Cardiac muscle cell (in vitro differentiated cells and primary cell): ENCODE measurements around the gene CFAP46. TPM values are rescaled to one million over a fixed set of nuclear protein-coding genes. Genes with fewer than 3 reads are reported as not detected.

Experiments
- DNase-seq, 2 donors: peaks; one replicate each; pipeline versions ENCODE4 v3.0.0 to v3.0.0-alpha.2; 2010 to 2017; ENCODE audit warnings: low read depth in 1 of 2, low spot score in 1 of 2
- H3K27ac ChIP-seq: fragments of 200-600 bp; sonication (generic); 2 replicates; pipeline ENCODE4 v1.5.1; 2016
- H3K27me3 ChIP-seq: fragments of 200-600 bp; sonication (generic); 2 replicates; pipeline ENCODE4 v1.6.0; 2016; ENCODE audit warnings: control low read depth
- H3K36me3 ChIP-seq: fragments of 200-600 bp; sonication (generic); 2 replicates; pipeline ENCODE4 v1.5.1; 2016; ENCODE audit warnings: control low read depth
- H3K4me1 ChIP-seq: fragments of 200-600 bp; sonication (generic); 2 replicates; pipeline ENCODE4 v1.8.1; 2017; ENCODE audit warnings: low read depth, mild to moderate bottlenecking, mixed run types
- H3K4me3 ChIP-seq: fragments of 200-600 bp; sonication (generic); 2 replicates; pipeline ENCODE4 v1.5.1; 2016; ENCODE audit warnings: mild to moderate bottlenecking
- H3K9me3 ChIP-seq: fragments of 200-600 bp; sonication (generic); 2 replicates; pipeline ENCODE4 v1.5.1; 2017; ENCODE audit warnings: low read depth, mild to moderate bottlenecking, control low read depth
- polyA plus RNA-seq: library from polyadenylated mRNA; unstranded; fragments of >200 nt; fragmentation: Nextera tagmentation; extraction: Ambion mirVana; gene quantifications from 2 replicates; pipeline ENCODE4 v1.2.1, GENCODE V29; 2016
- total RNA-seq: library from RNA; depleted of rRNA; stranded (reverse); fragments of >200 nt; gene quantifications from 2 replicates; pipeline ENCODE4 v1.2.3, GENCODE V29; 2016
- TF ChIP-seq, protein P1 (sequence below): IDR thresholded peaks from 2 replicates; pipeline ENCODE4 v1.5.1; 2012; ENCODE audit warnings: low read depth, mild to moderate bottlenecking, low read length

Gene CFAP46
- total and polyA plus RNA-seq, 2 experiments from 2014 or later, result 2.8 to 4.5 TPM

GRCh38 chr10:132809232-132810140 is 132.9 kb downstream of the CFAP46 start:
- Histone ChIP-seq H3K27me3 (no peaks in the 10 kb centered on the region), H3K4me3 (no peak overlapping the region), H3K27ac (no peak overlapping the region), H3K9me3 (no peaks in the 10 kb centered on the region), H3K4me1 (no peaks in the 10 kb centered on the region), H3K36me3 (no peaks in the 10 kb centered on the region)
- no peak for DNase-seq
- TF ChIP-seq, protein P1, sequence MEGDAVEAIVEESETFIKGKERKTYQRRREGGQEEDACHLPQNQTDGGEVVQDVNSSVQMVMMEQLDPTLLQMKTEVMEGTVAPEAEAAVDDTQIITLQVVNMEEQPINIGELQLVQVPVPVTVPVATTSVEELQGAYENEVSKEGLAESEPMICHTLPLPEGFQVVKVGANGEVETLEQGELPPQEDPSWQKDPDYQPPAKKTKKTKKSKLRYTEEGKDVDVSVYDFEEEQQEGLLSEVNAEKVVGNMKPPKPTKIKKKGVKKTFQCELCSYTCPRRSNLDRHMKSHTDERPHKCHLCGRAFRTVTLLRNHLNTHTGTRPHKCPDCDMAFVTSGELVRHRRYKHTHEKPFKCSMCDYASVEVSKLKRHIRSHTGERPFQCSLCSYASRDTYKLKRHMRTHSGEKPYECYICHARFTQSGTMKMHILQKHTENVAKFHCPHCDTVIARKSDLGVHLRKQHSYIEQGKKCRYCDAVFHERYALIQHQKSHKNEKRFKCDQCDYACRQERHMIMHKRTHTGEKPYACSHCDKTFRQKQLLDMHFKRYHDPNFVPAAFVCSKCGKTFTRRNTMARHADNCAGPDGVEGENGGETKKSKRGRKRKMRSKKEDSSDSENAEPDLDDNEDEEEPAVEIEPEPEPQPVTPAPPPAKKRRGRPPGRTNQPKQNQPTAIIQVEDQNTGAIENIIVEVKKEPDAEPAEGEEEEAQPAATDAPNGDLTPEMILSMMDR, result no peak

- Histone ChIP-seq H3K4me3 (no peak overlapping the region), H3K4me1 (no peaks in the 10 kb centered on the region), H3K9me3 (no peaks in the 10 kb centered on the region), H3K36me3 (no peaks in the 10 kb centered on the region), H3K27me3 (no peaks in the 10 kb centered on the region), H3K27ac (no peak overlapping the region)
- no peak for DNase-seq
- TF ChIP-seq, protein P1, result no peak
These were observed 133.8 kb downstream of the CFAP46 start for GRCh38 chr10:132808383-132809231.

DNA sequence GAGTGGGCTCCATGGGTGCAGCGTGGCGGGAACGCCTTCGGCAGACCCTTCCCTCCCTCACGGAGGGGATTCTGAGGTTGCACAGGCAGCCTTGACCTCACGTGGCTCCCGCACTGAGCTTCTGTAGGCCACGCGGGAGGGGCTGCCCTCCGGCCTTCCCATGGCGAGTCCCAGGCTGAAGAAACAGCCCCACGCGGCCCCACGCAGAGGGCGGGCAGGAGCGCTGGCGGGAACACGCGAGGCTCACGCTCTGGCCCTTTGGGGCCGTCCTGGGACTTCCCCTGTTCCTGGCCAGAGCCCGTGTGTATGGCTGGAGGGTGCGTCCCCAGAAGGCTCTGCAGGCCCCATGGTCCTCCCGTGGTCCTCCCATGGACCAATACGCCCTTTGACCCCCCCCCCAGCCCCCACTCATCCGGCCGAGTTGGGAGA is 134.7 kb downstream of the CFAP46 start:
- no peak for DNase-seq
- H3K4me3 ChIP-seq, result no peak overlapping the region
- no peaks in the 10 kb centered on the region for H3K4me1 ChIP-seq
- no peaks in the 10 kb centered on the region for H3K36me3 ChIP-seq
- TF ChIP-seq, protein P1, result no peak
- no peaks in the 10 kb centered on the region for H3K9me3 ChIP-seq
- H3K27me3 ChIP-seq, result no peaks in the 10 kb centered on the region
- H3K27ac ChIP-seq, result no peak overlapping the region

DNA sequence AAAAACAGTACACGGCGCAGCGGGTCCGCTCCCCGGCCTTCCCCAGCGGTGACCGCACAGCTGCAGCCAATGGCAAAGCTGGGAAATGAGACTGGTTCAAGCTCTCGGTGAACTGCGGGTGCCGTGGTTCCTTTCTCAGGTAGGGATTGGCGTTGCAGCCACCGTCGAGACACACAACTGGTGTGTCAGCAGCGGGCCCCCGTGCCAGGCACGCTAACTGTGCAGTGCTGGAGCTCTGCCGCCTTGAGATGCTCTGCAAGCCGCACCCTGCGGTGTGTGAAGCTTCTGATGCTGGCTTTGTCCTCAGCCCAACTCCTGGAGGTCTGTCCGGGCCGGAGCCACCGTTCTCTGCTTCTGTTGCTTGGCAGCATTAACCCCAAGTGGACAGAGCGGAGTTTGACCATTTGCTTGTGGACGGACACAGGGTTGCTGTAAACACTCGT is 135.8 kb downstream of the CFAP46 start:
- H3K9me3 ChIP-seq, result no peaks in the 10 kb centered on the region
- no peaks in the 10 kb centered on the region for H3K27me3 ChIP-seq
- no peaks in the 10 kb centered on the region for H3K36me3 ChIP-seq
- H3K27ac ChIP-seq, result no peak overlapping the region
- H3K4me1 ChIP-seq, result no peaks in the 10 kb centered on the region
- DNase-seq, result no peak
- TF ChIP-seq, protein P1, result no peak
- no peak overlapping the region for H3K4me3 ChIP-seq

DNA sequence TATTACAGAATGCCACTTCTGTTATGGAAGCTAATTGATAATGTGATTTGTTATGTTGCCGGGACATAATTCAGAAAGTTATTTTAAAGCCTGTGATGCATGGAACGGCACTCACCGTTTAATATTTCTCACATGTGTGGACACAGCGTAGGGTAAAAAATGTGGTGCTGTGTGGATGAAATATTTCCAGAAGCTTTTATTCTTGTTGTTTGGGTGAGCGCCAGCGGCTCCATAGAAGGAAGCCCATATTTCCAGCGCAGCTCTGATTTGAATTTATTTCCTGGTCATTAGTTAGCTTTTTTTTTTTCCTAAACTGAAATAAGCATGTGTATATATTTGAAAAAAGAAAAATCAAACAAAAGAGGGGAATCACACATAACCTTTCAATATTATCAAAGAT is 136.3 kb downstream of the CFAP46 start:
- H3K27me3 ChIP-seq, result no peaks in the 10 kb centered on the region
- H3K4me3 ChIP-seq, result no peak overlapping the region
- no peak for DNase-seq
- H3K4me1 ChIP-seq, result no peaks in the 10 kb centered on the region
- no peak overlapping the region for H3K27ac ChIP-seq
- H3K36me3 ChIP-seq, result no peaks in the 10 kb centered on the region
- no peaks in the 10 kb centered on the region for H3K9me3 ChIP-seq
- TF ChIP-seq, protein P1, result no peak
